HFFc6 (cell line): ENCODE data around the gene FAM200C. TPM values are rescaled to one million over a fixed set of nuclear protein-coding genes. Genes with fewer than 3 reads are reported as not detected.

Experiments used
- DNase-seq: peaks from one replicate; pipeline ENCODE4 v3.0.0-alpha.2; 2018
- H3K27ac Mint-ChIP-seq: 2 replicates; pipeline ENCODE4 v1.8.0; 2020; ENCODE audit warnings: mild to moderate bottlenecking, mixed read lengths
- H3K27me3 Mint-ChIP-seq: 2 replicates; pipeline ENCODE4 v1.8.0; 2021; ENCODE audit warnings: mild to moderate bottlenecking, moderate library complexity, mixed read lengths; ENCODE audit not compliant: insufficient read depth
- H3K36me3 Mint-ChIP-seq: 2 replicates; pipeline ENCODE4 v1.8.0; 2021; ENCODE audit warnings: low read depth, mixed read lengths
- H3K4me1 Mint-ChIP-seq: 2 replicates; pipeline ENCODE4 v1.8.0; 2020; ENCODE audit warnings: low read depth, mixed read lengths
- H3K4me3 Mint-ChIP-seq: 2 replicates; pipeline ENCODE4 v1.8.0; 2020; ENCODE audit warnings: mild to moderate bottlenecking, moderate library complexity, mixed read lengths
- H3K9me3 Mint-ChIP-seq: 2 replicates; pipeline ENCODE4 v1.8.0; 2020; ENCODE audit warnings: mild to moderate bottlenecking, mixed read lengths
- total RNA-seq, 6 experiments: library from RNA; stranded (reverse); fragmentation: NEBNext Ultra II Directional; extraction: Animal tissue kit (Norgen Biotek cat#: 25700); gene quantifications; 2 replicates in 1 of 6; 3 replicates in 5 of 6; pipeline ENCODE4 v1.2.3, GENCODE V29; 2021
- TF ChIP-seq, protein P1 (sequence below): fragments of 200-600 bp; sonication (generic); IDR thresholded peaks from 2 replicates; pipeline ENCODE4 v1.5.0; 2021; ENCODE audit warnings: antibody characterized with exemption, mild to moderate bottlenecking

The FAM200C gene
- total RNA-seq, 6 experiments from 2014 or later, result 1.9 to 3.0 (median 2.6) TPM

DNA sequence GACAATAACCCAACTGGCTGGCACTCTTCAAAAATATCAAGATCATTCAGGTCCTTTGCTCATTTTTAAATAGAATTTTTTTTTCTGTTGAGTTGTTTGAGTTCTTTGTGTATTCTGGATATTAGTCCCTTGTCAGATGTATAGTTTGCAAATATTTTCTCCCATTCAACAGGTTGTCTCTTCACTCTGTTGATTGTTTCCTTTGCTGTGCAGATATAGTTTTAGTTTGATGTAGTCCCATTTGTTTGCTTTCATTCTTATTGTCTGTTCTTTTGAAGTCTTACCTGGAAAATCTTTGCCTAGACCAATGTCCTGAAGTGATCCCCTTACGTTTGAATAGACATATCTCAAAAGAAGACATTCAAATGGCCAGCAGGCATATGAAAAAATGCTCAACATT lies 44.6 kb upstream of the FAM200C start:
- Mint-ChIP-seq H3K4me3 (no peak overlapping the region), H3K4me1 (peaks cover 11% of the 10 kb centered on the region; the same call in 1 of the 2 replicates), H3K27me3 (peaks cover 2% of the 10 kb centered on the region), H3K27ac (no peak overlapping the region), H3K9me3 (no peaks in the 10 kb centered on the region), H3K36me3 (no peaks in the 10 kb centered on the region)
- TF ChIP-seq, protein P1, sequence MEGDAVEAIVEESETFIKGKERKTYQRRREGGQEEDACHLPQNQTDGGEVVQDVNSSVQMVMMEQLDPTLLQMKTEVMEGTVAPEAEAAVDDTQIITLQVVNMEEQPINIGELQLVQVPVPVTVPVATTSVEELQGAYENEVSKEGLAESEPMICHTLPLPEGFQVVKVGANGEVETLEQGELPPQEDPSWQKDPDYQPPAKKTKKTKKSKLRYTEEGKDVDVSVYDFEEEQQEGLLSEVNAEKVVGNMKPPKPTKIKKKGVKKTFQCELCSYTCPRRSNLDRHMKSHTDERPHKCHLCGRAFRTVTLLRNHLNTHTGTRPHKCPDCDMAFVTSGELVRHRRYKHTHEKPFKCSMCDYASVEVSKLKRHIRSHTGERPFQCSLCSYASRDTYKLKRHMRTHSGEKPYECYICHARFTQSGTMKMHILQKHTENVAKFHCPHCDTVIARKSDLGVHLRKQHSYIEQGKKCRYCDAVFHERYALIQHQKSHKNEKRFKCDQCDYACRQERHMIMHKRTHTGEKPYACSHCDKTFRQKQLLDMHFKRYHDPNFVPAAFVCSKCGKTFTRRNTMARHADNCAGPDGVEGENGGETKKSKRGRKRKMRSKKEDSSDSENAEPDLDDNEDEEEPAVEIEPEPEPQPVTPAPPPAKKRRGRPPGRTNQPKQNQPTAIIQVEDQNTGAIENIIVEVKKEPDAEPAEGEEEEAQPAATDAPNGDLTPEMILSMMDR, result no peak
- DNase-seq, result no peak

DNA sequence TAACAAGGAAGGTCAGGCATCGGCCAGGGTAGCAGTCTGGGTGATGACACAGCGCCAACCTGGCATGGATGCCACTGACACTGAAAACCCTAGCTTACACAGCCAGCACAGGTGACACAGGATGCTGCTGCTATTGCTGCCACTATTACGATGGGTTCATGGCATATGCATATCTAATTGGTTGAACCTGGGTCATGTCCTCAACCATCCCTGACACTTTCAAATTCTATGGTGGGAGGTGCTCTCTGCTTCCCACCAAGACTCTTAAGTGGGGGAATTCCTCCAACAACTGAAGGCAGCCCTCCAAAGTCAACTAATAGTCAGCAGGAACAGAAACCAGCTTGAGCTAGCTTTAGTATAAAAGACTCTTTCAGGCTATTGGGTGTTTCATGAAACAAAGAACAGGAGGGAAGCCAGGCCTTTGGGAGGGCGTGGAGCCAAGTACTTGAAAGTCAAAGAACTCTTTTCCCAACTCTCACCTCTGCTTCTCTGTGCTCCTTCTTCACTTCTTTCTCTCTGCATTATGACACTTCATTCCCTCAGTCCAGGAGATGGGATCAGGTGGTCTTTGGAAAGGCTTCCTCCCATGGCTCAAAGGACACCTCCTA lies 43.1 kb upstream of the FAM200C start:
- no peak overlapping the region for H3K4me3 Mint-ChIP-seq
- H3K27ac Mint-ChIP-seq, result no peak overlapping the region
- no peaks in the 10 kb centered on the region for H3K36me3 Mint-ChIP-seq
- peaks cover 22% of the 10 kb centered on the region for H3K4me1 Mint-ChIP-seq
- H3K27me3 Mint-ChIP-seq, result peaks cover 2% of the 10 kb centered on the region
- TF ChIP-seq, protein P1, result no peak
- DNase-seq, result no peak
- H3K9me3 Mint-ChIP-seq, result no peaks in the 10 kb centered on the region

DNA sequence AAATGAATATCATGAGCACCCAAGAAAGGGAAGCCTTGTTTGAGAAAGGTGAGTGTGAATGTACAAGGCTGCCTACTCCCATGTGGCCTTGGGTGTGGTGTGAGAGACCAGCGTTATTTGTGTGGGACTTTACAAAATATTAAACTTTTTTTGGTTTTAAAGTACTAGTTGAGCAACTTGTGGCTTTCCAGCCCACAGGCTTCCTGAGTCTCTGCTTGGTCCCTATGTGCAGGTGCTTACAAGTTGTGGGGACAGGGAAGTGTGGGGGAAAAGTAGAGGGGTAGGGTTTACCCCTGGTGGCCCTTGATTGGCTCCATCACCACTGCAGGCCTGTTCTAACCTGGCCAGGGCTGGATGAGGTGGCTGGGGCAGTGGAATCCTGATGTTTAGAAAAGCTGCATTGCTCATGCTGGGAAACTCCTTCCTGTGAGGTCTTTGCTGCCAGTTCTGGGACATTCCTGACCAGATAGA lies 41.5 kb upstream of the FAM200C start:
- H3K9me3 Mint-ChIP-seq, result no peaks in the 10 kb centered on the region
- DNase-seq, result no peak
- H3K4me3 Mint-ChIP-seq, result no peak overlapping the region
- no peaks in the 10 kb centered on the region for H3K36me3 Mint-ChIP-seq
- TF ChIP-seq, protein P1, result no peak
- peaks cover 22% of the 10 kb centered on the region for H3K4me1 Mint-ChIP-seq
- H3K27me3 Mint-ChIP-seq, result peaks cover 6% of the 10 kb centered on the region
- H3K27ac Mint-ChIP-seq, result no peak overlapping the region

DNA sequence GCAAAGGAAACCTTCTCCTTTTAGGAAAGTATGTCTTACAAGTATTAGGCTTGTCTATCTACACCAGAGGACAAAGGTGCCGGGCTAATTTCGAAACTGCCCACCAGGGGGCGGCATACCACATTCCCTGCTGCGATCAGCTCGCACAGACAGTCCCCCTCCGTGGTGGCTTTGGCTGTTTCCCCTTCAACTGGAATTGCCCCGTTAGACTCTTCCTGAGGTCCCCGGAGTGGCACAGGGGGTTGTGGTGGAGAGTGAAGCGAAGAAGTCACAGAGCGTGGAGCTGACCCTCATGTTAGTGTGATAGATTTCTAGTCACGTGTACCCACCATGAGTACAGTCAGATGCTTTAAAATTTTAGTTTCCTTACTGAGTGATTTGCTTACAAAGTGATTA lies 39.3 kb upstream of the FAM200C start:
- Mint-ChIP-seq H3K4me1 (peaks cover 22% of the 10 kb centered on the region), H3K27me3 (peaks cover 12% of the 10 kb centered on the region), H3K4me3 (peak overlapping the region; percentile 90), H3K27ac (peak overlapping the region; percentile 73), H3K9me3 (no peaks in the 10 kb centered on the region), H3K36me3 (no peaks in the 10 kb centered on the region)
- DNase-seq, result peak; percentile 57
- TF ChIP-seq, protein P1, result peak; percentile 97

DNA sequence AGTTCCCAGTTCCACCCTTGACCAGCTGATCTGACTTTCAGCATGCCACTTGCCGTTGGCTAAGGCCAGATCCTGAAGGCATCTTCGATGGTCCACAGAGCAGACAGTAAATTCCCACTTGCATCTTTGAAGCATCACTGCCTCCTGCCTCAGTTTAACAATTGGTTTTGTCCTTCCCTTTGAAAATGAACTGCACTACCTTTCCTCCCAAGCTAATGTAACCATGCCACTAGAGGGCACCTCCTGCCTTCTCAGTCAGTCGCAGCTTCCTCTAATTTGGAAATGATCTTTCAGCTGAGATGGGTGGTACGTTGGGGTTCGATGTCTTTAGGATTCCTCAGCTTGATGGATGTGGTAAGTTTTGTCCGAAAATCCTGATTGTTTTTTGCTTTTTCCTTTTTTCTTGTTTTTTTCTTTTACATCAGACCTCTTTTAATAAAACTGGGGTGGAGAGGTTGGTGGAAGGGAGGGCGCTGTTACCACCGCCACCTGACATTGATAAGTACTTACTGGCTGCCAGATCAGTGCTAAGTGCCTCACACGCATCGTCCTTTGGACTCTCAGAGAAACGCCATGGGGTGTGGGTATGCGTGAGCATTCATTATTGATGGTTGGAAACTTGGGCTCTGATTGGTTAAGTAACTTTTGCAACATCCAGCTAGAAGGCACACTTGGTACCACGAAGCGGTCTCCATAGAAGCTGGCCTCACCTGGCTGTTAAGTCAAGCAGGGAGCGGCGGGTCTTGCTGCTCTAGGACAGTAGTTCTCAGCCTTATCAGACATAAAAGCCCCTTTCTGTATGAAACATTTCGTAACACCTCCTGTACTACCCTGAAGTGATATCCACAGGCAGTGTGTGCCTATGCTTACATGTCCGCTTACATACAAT lies 38.7 kb upstream of the FAM200C start:
- Mint-ChIP-seq H3K4me1 (peaks cover 22% of the 10 kb centered on the region), H3K27me3 (peaks cover 12% of the 10 kb centered on the region), H3K9me3 (no peaks in the 10 kb centered on the region), H3K27ac (peak overlapping the region; percentile 51; the same call in 1 of the 2 replicates), H3K4me3 (peak overlapping the region; percentile 90), H3K36me3 (no peaks in the 10 kb centered on the region)
- TF ChIP-seq, protein P1, result peak; percentile 81
- peak; percentile 38 for DNase-seq
